HG02610 (cell line): Measurements from ENCODE around the gene ZNF385B.

Experiments used
- ATAC-seq: cut with Tn5 transposase; IDR thresholded peaks from one replicate; pipeline ENCODE4 v1.9.1; 2021; ENCODE audit warnings: mild to moderate bottlenecking, moderate library complexity; ENCODE audit not compliant: unreplicated experiment

The ZNF385B gene

DNA sequence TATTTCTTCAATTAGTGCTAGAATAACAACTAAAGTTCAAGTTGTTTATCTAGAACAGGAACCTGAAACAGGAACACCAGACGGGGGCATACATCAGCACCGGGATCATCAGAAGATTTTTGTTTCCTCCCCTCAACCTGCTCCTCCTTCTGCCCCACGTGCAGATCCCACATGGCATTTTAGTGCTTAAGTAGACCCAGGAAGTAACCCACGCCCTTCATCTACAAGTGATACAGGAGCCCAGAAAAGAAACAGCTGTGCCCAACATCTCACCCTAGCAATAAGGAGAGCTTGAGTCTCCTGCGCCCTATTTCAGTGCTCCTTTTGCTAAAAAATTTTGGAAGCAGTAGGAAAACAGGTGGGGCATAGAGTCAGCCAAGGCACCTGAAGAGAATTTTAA lies 5.2 kb downstream of the ZNF385B start:
- no peak for ATAC-seq

GRCh38 chr2:179855673-179856072 lies 5.7 kb downstream of the ZNF385B start:
- no peak for ATAC-seq

DNA sequence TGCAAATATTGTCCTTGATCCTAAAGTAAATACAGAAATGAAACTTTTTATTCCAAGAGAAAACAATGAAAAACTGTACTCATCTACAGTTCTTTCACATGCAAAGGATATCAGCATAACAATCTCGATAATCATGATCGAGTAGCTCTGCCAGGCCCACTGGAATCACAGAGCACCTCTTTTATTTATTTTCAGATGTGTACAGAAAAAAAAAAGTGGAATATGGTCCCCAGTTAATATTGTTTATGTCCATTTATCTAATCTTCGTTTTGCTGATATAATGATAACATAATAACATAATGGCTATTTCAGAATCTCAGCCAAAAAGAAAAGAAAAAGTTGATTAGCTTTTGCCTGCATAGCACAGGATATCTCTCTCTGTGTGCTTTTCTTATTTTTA lies 6.5 kb downstream of the ZNF385B start:
- ATAC-seq = no peak

DNA sequence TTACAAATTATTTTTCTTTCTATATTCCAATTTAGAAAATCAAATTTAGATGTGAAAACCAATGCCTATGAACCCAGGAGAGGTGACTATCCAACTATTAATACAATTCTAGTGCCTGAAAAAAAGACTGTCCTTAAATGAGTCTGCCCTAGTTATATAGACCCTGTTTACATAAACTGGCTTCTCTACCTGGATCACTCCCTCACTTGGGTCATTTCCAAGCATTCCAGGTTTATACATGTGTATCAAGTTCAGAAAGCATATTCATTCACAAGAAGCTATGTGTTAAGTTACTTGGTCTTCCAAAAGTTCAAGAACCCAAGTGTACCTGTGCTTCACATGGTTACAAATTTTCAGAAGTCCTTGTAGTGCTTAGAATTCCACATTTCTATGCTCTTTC lies 8.3 kb downstream of the ZNF385B start:
- ATAC-seq = no peak

GRCh38 chr2:179850188-179850587 lies 11.2 kb downstream of the ZNF385B start:
- no peak for ATAC-seq

GRCh38 chr2:179849719-179850118 lies 11.7 kb downstream of the ZNF385B start:
- ATAC-seq = no peak

DNA sequence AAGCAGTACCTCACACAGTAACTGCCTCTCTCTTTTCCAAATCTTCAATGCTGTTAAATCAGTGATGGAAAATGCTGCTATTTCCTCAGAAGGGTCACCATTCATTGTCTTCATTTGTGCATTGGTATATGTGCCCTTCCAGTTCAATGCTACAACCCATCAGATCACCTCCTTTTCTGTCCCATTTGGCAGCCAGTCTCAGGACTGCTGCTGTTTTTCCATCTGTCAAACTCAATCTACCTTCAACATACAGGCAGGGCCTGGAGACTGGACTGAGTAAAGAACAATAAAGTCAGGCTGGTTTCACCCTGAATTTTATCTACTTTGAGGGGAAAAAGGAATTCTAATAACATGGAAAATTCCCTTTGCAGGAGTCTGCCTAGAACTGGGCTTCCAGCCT lies 17.9 kb downstream of the ZNF385B start:
- ATAC-seq = no peak

DNA sequence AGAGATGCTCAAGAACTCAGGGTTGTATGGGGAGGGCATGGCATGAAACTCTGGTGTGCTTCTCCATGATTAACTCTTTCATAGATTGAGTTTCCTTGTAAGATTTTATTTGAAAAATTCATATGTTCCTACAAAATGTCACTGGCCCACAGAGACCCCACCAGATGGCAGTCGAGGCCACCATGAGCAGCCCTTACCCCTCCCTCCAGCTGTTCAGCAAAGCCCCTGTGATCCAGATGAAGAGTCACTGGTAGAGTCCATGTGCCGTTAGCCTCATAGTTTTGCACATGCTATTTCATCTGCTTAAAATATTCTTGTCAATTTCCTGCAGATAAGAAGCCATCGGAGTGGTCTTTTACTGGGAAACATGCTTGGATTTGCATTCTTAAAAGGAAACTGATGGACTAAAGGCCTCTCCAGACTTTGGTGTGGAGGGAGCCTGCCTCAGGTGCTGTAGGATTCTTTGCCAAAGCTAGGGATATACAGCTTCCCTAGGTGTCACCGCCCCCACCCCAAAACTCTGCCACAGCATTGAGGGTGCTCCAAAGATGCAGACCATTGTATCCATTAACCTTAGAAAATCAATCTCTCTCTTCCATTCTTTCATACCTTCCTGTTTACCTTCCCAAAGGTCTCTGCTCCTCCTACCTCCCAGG lies 18.8 kb downstream of the ZNF385B start:
- no peak for ATAC-seq

DNA sequence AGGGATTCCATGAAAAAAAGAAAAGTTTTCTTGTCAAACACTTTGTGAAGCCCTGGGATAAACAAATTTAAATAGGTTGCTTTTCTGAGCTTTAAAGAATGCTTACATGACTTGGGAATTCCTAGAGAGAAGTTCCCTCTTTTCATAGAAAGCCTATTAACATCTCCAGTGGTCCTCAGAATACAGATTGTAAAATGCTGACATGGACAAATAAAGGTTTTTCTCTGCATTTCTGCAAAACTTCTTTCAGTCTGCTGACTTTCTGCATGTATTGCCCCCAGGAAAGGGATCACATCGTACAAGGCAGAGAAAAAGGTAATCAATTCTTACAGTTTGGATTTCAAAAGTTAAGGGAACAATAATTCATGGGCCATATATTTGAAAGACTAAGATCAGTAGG lies 20.6 kb downstream of the ZNF385B start:
- no peak for ATAC-seq

DNA sequence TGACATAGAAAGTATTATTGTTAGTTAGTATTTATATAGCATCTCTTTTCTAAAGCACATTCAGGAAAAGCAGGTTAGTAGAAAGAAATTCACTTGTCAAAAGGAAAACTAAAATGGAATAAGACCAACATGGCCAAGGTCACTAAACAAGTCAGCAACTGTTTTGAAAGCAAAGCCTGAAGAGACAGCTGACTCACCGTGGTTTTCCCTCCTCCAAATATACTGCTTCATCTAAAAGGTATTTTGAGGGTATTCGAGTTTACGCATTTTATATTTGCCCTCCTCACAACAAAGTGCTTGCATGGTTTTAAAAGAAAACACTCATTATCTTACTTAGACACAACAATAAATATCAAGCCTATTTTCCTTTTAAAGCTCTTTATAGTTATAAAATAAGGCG lies 24.0 kb downstream of the ZNF385B start:
- ATAC-seq = no peak

GRCh38 chr2:179830043-179830787 lies 31.2 kb downstream of the ZNF385B start:
- no peak for ATAC-seq

DNA sequence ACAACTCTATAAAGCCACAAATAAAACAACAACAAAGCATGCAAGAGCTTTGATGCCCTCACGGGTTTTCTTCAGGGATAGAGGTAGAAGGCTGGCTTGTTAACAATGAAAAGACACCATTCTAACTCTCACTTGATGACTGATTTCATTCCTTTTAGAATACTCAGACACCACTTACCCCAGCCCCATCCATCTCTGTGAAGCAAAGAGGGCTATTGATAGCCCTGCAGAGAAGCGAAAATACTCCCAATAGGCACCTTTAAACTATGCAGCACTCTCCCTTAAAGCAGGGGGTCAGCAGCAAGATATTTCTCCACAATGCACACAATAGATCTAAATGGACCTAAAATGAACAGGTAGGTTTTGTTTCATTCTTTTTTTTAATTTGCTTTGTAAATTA lies 35.1 kb downstream of the ZNF385B start:
- ATAC-seq = no peak

GRCh38 chr2:179825494-179825893 lies 35.9 kb downstream of the ZNF385B start:
- no peak for ATAC-seq

DNA sequence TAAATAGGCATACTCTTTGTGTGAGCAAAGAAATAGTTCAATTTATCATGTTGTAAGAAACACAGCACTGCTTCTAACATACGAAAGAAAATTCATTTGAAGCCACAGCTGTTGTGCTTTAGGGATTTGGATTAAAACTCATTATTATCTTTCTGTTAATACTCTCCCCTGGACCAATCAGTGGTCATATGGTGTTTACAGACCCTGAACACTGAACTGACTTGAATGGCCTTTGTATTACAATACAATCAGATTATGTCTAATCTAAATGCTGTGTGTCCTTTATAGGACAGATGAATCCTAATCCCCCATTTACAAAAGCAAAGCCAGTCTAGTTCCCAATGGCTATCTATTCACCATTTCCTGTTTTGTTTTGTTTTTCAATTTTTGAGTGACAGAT lies 36.5 kb downstream of the ZNF385B start:
- ATAC-seq = no peak

DNA sequence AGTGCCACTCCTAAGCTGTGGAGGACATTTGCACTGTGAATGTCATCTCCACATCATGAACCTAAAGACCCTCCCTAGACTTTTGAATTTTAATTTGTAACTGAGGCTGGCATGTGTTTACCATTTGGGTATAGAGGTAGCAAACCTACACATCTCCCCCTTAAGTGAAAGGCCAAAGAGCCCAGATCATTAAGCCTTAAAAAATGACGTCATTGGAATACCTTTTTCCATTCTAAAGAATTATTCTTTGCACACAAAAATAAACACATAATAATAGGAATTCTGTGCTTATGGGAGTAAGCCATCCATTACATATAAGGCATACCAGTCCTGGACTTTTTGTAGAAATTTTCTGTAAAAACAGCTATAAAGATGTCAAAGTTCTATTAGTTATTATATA lies 38.9 kb downstream of the ZNF385B start:
- no peak for ATAC-seq

DNA sequence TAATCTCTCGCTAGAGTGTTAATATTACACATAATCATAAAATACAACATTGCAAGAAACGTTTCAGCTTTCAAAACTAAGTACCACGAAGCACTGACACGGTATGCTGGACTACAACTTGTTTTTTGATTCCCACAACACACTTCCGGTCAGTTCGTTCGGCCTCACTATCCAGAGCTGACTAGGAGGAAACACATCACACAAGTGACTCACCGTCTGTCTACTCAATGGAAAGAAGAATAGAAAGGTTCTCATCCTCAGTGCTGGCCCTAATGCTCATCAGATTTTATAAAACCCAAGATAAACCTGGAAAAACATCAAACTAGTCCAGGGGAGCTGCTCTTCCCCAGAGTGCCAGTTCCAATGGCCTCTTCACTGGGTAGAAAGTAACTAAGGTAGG lies 42.9 kb downstream of the ZNF385B start:
- no peak for ATAC-seq

- no peak for ATAC-seq
These were observed 44.1 kb downstream of the ZNF385B start for GRCh38 chr2:179817181-179817841.

GRCh38 chr2:179814050-179814449 lies 47.4 kb downstream of the ZNF385B start:
- no peak for ATAC-seq

DNA sequence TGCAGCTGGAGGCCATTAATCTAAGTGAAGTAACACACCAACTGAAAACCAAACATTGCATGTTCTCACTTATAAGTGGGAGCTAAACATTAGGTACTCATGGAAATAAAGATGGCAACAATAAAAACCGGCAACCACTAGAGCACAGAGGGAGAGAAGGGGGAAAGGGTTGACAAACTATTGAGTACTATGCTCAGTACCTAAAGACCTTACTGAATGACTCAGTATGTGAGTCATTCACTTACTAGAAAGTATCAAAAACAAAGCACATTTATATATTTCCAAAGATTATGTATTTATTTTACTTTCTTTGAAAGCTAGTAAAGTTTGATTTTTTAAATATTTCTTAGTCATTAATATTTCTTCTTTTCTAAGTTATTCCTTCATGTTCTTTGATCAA lies 48.9 kb downstream of the ZNF385B start:
- ATAC-seq = no peak

DNA sequence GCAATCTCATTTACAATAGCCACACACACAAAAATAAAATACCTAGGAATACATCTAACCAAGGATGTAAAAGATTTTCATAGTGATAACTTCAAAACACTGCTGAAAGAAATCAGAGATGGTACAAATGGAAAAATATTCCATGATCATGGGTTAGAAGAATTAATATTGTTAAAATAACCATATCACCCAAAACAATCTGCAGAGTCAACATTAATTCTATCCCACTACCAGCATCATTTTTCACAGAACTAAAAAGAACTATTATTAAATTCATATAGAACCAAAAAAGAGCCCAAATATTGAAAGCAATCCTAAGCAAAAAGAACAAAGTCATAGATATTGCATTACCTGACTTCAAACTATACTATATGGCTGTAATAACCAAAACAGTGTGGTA lies 50.4 kb downstream of the ZNF385B start:
- no peak for ATAC-seq

DNA sequence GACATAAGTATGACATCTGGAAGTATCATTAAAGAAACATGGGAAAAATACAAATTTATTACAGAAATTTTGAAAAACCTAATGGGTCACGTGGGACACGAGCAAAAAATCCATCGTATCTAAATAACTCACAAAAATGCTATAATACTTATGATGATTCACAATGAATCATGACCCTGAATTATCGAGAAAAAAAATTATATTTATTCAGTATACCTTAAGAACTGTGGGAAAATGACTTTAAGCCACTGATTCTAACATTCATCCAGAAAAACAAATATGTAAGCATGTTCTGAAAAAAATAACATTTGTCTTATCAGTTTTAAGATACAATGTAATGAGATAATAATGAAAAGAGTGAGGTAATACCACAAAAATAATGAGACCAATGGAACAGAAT lies 51.8 kb downstream of the ZNF385B start:
- ATAC-seq = no peak

DNA sequence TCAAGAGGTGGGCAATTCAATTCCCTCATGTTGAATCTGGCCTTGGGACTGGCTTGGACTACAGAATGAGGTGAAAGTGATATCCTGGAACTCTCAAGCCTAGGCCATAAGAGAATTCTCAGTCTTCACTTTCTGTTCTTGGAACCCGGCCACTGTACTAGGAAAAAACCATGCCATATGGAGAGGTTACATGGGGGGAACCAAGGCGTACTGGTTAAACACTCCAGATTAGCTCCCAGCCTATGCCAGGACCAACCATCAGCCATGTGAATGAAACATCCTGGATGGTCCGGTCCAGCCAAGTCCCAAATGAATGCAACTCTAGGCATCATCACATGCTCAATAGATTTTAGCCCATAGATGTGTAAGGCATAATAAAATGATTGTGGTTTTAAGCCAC lies 56.4 kb downstream of the ZNF385B start:
- no peak for ATAC-seq
